Endodermal cell (in vitro differentiated cells): ENCODE results near the gene LAG3. TPM values are rescaled to one million over a fixed set of nuclear protein-coding genes. Genes with fewer than 3 reads are reported as not detected.

Source experiments
- DNase-seq: peaks from one replicate; pipeline ENCODE4 v3.0.0-alpha.2; 2017
- H3K27ac ChIP-seq: 2 replicates; pipeline ENCODE4 v1.5.1; 2013; ENCODE audit warnings: mild to moderate bottlenecking, low read depth, low read length, moderate library complexity
- H3K27me3 ChIP-seq: 2 replicates; pipeline ENCODE4 v1.6.1; 2013; ENCODE audit warnings: mild to moderate bottlenecking, low read length, moderate library complexity; ENCODE audit not compliant: insufficient read depth, control insufficient read depth, poor library complexity, severe bottlenecking
- H3K36me3 ChIP-seq: 2 replicates; pipeline ENCODE4 v1.7.0; 2013; ENCODE audit warnings: mild to moderate bottlenecking, low read length, moderate library complexity; ENCODE audit not compliant: control insufficient read depth, insufficient read depth
- H3K4me1 ChIP-seq: one replicate; pipeline ENCODE4 v1.7.0; 2013; ENCODE audit warnings: low read length; ENCODE audit not compliant: control insufficient read depth, insufficient read depth
- H3K4me3 ChIP-seq: 2 replicates; pipeline ENCODE4 v1.5.1; 2013; ENCODE audit warnings: mild to moderate bottlenecking, low read length, moderate library complexity
- H3K9ac ChIP-seq: 2 replicates; pipeline ENCODE4 v1.6.1; 2013; ENCODE audit warnings: mild to moderate bottlenecking, low read length, moderate library complexity; ENCODE audit not compliant: poor library complexity, severe bottlenecking; ENCODE audit errors: extremely low read depth
- H3K9me3 ChIP-seq: 2 replicates; pipeline ENCODE4 v1.6.1; 2013; ENCODE audit warnings: mild to moderate bottlenecking, low read length, moderate library complexity; ENCODE audit not compliant: control insufficient read depth
- H3K27ac Mint-ChIP-seq: 2 replicates; pipeline ENCODE4 v1.8.0; 2020; ENCODE audit warnings: mixed read lengths
- H3K27me3 Mint-ChIP-seq: 2 replicates; pipeline ENCODE4 v1.8.0; 2021; ENCODE audit warnings: mild to moderate bottlenecking, mixed read lengths; ENCODE audit not compliant: insufficient read depth
- H3K36me3 Mint-ChIP-seq: 2 replicates; pipeline ENCODE4 v1.8.0; 2020; ENCODE audit warnings: low read depth, mixed read lengths
- H3K4me1 Mint-ChIP-seq: 2 replicates; pipeline ENCODE4 v1.8.0; 2020; ENCODE audit warnings: mixed read lengths
- H3K4me3 Mint-ChIP-seq: 2 replicates; pipeline ENCODE4 v1.8.0; 2020; ENCODE audit warnings: mild to moderate bottlenecking, moderate library complexity, mixed read lengths
- H3K9me3 Mint-ChIP-seq: 2 replicates; pipeline ENCODE4 v1.8.0; 2020; ENCODE audit warnings: mild to moderate bottlenecking, mixed read lengths
- WGBS, 2 experiments: methylation state at CpG; one replicate each; pipeline versions ENCODE4 v1.1.5 to v1.1.7; 2013; ENCODE audit warnings: missing lambda C conversion rate in 2 of 2, mixed read lengths in 1 of 2; ENCODE audit not compliant: insufficient coverage in 1 of 2, insufficient read length in 1 of 2; 5-methylcytosine and 5-hydroxymethylcytosine counted together
- total RNA-seq, 2 donors: library from RNA; stranded (reverse); fragmentation: NEBNext Ultra II Directional in 1 of 2; extraction: Animal tissue kit (Norgen Biotek cat#: 25700) in 1 of 2; gene quantifications; 2 replicates in 1 of 2; 3 replicates in 1 of 2; pipeline ENCODE4 v1.2.1, GENCODE V29; 2021
- TF ChIP-seq, protein P1 (sequence below): fragments of 200-600 bp; sonication (generic); conservative IDR thresholded peaks from 2 replicates; pipeline ENCODE4 v1.5.0; 2021; ENCODE audit warnings: antibody characterized with exemption, mild to moderate bottlenecking

The LAG3 gene
- total RNA-seq, 2 donors from 2014 or later, result 1.9 to 7.3 TPM

DNA sequence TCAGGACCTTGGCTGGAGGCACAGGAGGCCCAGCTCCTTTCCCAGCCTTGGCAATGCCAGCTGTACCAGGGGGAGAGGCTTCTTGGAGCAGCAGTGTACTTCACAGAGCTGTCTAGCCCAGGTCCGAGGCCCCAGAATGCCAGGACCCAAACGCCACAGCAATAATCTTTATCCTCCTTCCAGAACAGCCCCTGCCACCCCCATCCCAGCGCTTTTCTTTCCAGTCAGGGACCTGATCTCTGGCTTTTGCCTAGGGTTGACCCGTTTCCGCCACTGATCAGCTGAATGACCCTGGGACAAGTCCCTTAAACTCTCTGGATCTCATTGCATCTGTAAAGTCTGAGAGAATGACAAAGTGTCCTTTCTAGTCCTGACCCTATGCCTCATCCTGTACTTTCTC is 5.1 kb downstream of the LAG3 start:
- peaks cover 71% of the 10 kb centered on the region for H3K27me3 Mint-ChIP-seq
- H3K4me3 ChIP-seq, result no peak overlapping the region
- H3K9ac ChIP-seq, result no peak overlapping the region
- H3K27me3 ChIP-seq, result peaks cover 17% of the 10 kb centered on the region
- peaks cover 50% of the 10 kb centered on the region for H3K4me1 Mint-ChIP-seq
- H3K36me3 ChIP-seq, result peaks cover 6% of the 10 kb centered on the region
- H3K4me3 Mint-ChIP-seq, result no peak overlapping the region
- H3K9me3 ChIP-seq, result no peaks in the 10 kb centered on the region
- no peak for DNase-seq
- H3K27ac ChIP-seq, result no peak overlapping the region
- peaks cover 27% of the 10 kb centered on the region for H3K36me3 Mint-ChIP-seq
- TF ChIP-seq, protein P1, sequence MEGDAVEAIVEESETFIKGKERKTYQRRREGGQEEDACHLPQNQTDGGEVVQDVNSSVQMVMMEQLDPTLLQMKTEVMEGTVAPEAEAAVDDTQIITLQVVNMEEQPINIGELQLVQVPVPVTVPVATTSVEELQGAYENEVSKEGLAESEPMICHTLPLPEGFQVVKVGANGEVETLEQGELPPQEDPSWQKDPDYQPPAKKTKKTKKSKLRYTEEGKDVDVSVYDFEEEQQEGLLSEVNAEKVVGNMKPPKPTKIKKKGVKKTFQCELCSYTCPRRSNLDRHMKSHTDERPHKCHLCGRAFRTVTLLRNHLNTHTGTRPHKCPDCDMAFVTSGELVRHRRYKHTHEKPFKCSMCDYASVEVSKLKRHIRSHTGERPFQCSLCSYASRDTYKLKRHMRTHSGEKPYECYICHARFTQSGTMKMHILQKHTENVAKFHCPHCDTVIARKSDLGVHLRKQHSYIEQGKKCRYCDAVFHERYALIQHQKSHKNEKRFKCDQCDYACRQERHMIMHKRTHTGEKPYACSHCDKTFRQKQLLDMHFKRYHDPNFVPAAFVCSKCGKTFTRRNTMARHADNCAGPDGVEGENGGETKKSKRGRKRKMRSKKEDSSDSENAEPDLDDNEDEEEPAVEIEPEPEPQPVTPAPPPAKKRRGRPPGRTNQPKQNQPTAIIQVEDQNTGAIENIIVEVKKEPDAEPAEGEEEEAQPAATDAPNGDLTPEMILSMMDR, result no peak
- H3K27ac Mint-ChIP-seq, result no peak overlapping the region
- 87 to 90% methylated on average over 5 of the region's 5 CpGs for WGBS, 2 experiments
- H3K4me1 ChIP-seq, result peaks cover 13% of the 10 kb centered on the region
- H3K9me3 Mint-ChIP-seq, result no peaks in the 10 kb centered on the region

DNA sequence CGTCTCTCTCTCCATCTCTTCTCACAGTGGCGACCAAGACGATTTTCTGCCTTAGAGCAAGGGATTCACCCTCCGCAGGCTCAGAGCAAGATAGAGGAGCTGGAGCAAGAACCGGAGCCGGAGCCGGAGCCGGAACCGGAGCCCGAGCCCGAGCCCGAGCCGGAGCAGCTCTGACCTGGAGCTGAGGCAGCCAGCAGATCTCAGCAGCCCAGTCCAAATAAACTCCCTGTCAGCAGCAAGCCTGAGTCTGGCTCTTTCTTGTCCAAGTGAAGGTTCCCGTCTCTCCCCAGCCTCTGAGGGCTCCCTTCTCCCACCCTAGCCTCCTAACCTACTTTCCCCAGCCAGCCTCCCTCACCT is 5.9 kb downstream of the LAG3 start:
- TF ChIP-seq, protein P1, result no peak
- peak; percentile 91 for DNase-seq
- Histone ChIP-seq H3K27me3 (peaks cover 9% of the 10 kb centered on the region), H3K9me3 (no peaks in the 10 kb centered on the region), H3K27ac (peak overlapping the region; percentile 95), H3K4me3 (peak overlapping the region; percentile 73), H3K9ac (no peak overlapping the region), H3K36me3 (peaks cover 6% of the 10 kb centered on the region), H3K4me1 (peaks cover 13% of the 10 kb centered on the region)
- H3K4me3 Mint-ChIP-seq, result peak overlapping the region; percentile 69
- peaks cover 26% of the 10 kb centered on the region for H3K36me3 Mint-ChIP-seq
- H3K9me3 Mint-ChIP-seq, result no peaks in the 10 kb centered on the region
- H3K27ac Mint-ChIP-seq, result peak overlapping the region; percentile 69
- H3K4me1 Mint-ChIP-seq, result peaks cover 45% of the 10 kb centered on the region
- H3K27me3 Mint-ChIP-seq, result peaks cover 69% of the 10 kb centered on the region
- 26 to 38% methylated on average over 14 of the region's 14 CpGs for WGBS, 2 experiments

DNA sequence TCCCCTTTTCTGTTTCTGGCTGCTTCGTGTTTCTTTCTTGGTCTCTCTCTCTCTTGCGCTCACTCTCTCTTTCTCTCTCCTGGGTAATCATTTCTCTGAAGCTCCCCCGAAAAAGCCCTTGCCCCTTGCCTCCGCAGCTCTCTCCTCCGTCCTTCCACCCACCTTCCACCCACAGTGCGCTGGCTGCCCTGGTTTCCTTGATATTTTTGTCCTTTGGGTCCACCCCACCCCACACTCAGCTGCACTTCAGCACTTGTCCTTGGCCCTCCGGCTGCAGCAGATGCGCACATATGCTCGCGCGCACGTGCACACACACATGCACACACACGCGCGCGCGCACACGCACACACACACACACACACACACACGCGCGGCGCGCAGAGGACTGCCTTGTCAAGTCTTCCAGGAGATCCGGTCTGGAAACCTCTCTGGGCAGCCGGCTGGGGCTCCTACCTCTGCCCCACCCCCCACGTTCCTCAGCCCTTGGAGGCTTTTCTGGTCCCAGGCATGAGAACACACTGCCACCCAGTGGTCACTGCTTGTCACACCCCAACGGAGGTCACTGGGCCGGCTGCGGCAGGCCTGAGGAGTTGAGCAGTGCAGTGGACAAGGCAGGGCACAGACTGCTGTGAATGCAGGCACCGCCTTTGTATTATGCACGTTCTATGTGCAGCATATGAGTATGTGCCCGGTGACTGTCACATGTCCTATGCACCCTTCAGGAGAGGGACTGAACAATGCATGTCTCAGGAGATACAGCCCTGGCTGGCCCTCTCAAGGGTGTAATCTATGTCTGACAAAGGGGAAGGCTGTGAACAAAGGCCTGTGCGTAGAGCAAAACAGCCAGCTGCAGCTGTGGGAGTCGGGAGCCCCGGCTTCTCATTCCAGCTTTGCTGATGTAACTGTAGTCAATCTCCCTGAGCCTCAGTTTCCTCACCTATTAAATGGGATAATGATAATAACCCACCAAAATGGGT is 6.5 kb downstream of the LAG3 start:
- Mint-ChIP-seq H3K4me3 (peak overlapping the region; percentile 69), H3K36me3 (peaks cover 25% of the 10 kb centered on the region), H3K27me3 (peaks cover 68% of the 10 kb centered on the region), H3K27ac (peak overlapping the region; percentile 69), H3K4me1 (peaks cover 42% of the 10 kb centered on the region), H3K9me3 (no peaks in the 10 kb centered on the region)
- DNase-seq, result peak; percentile 100
- no peaks in the 10 kb centered on the region for H3K9me3 ChIP-seq
- H3K27me3 ChIP-seq, result peaks cover 6% of the 10 kb centered on the region
- H3K36me3 ChIP-seq, result peaks cover 6% of the 10 kb centered on the region
- H3K4me3 ChIP-seq, result peak overlapping the region; percentile 73
- WGBS, 2 experiments, result 10 to 24% methylated on average over 10 to 35 of the region's 35 CpGs
- H3K4me1 ChIP-seq, result peaks cover 13% of the 10 kb centered on the region
- H3K9ac ChIP-seq, result no peak overlapping the region
- H3K27ac ChIP-seq, result peak overlapping the region; percentile 95
- TF ChIP-seq, protein P1, result peak; percentile 100
